HEK293 (cell line): Measurements from ENCODE around the gene CTCF.

Experiments used
- MYNN ChIP-seq: fragments of 450-650 bp; formaldehyde crosslinking; IDR thresholded peaks from 2 replicates; pipeline ENCODE4 v1.5.1; 2016; ENCODE audit warnings: missing biosample characterization, missing genetic modification characterization, borderline replicate concordance
- MZF1 ChIP-seq: fragments of 450-650 bp; formaldehyde crosslinking; IDR thresholded peaks from 2 replicates; pipeline ENCODE4 v1.5.1; 2017; ENCODE audit warnings: missing biosample characterization, missing genetic modification characterization, borderline replicate concordance
- REPIN1 ChIP-seq: fragments of 450-650 bp; formaldehyde crosslinking; IDR thresholded peaks from 2 replicates; pipeline ENCODE4 v1.5.1; 2017; ENCODE audit warnings: missing biosample characterization, missing genetic modification characterization, low read depth
- SALL2 ChIP-seq: fragments of 450-650 bp; formaldehyde crosslinking; IDR thresholded peaks from 2 replicates; pipeline ENCODE4 v1.5.0; 2017; ENCODE audit warnings: missing biosample characterization, mild to moderate bottlenecking, missing genetic modification characterization, borderline replicate concordance
- ZBTB11 ChIP-seq: fragments of 450-650 bp; formaldehyde crosslinking; conservative IDR thresholded peaks from 2 replicates; pipeline ENCODE4 v1.5.1; 2016; ENCODE audit warnings: low read depth, missing biosample characterization, missing genetic modification characterization
- ZNF561 ChIP-seq: fragments of 450-650 bp; IDR thresholded peaks from 2 replicates; pipeline ENCODE4 v1.5.1; 2018; ENCODE audit warnings: missing biosample characterization, missing genetic modification characterization, borderline replicate concordance
- TF ChIP-seq, protein P1 (sequence below): fragments of 450-650 bp; formaldehyde crosslinking; IDR thresholded peaks from 2 replicates; pipeline ENCODE4 v1.5.1; 2016; ENCODE audit warnings: missing biosample characterization, missing genetic modification characterization, borderline replicate concordance
- TF ChIP-seq, protein P2 (sequence below): fragments of 450-650 bp; formaldehyde crosslinking; IDR thresholded peaks from 2 replicates; pipeline ENCODE4 v1.5.1; 2016; ENCODE audit warnings: missing biosample characterization, missing genetic modification characterization
- TF ChIP-seq, protein P3 (sequence below): fragments of 450-650 bp; formaldehyde crosslinking; IDR thresholded peaks from 2 replicates; pipeline ENCODE4 v1.5.1; 2016; ENCODE audit warnings: missing biosample characterization, missing genetic modification characterization

- no peak for TF ChIP-seq ZNF561 (tag by site-specific recombination)
- TF ChIP-seq, protein P1, sequence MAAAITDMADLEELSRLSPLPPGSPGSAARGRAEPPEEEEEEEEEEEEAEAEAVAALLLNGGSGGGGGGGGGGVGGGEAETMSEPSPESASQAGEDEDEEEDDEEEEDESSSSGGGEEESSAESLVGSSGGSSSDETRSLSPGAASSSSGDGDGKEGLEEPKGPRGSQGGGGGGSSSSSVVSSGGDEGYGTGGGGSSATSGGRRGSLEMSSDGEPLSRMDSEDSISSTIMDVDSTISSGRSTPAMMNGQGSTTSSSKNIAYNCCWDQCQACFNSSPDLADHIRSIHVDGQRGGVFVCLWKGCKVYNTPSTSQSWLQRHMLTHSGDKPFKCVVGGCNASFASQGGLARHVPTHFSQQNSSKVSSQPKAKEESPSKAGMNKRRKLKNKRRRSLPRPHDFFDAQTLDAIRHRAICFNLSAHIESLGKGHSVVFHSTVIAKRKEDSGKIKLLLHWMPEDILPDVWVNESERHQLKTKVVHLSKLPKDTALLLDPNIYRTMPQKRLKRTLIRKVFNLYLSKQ (tag by site-specific recombination) = no peak
- TF ChIP-seq, protein P2, sequence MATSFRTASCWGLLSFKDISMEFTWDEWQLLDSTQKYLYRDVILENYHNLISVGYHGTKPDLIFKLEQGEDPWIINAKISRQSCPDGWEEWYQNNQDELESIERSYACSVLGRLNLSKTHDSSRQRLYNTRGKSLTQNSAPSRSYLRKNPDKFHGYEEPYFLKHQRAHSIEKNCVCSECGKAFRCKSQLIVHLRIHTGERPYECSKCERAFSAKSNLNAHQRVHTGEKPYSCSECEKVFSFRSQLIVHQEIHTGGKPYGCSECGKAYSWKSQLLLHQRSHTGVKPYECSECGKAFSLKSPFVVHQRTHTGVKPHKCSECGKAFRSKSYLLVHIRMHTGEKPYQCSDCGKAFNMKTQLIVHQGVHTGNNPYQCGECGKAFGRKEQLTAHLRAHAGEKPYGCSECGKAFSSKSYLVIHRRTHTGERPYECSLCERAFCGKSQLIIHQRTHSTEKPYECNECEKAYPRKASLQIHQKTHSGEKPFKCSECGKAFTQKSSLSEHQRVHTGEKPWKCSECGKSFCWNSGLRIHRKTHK (tag by site-specific recombination) = no peak
- no peak for TF ChIP-seq ZBTB11
- TF ChIP-seq REPIN1 = no peak
- TF ChIP-seq MYNN = no peak
- TF ChIP-seq, protein P3, sequence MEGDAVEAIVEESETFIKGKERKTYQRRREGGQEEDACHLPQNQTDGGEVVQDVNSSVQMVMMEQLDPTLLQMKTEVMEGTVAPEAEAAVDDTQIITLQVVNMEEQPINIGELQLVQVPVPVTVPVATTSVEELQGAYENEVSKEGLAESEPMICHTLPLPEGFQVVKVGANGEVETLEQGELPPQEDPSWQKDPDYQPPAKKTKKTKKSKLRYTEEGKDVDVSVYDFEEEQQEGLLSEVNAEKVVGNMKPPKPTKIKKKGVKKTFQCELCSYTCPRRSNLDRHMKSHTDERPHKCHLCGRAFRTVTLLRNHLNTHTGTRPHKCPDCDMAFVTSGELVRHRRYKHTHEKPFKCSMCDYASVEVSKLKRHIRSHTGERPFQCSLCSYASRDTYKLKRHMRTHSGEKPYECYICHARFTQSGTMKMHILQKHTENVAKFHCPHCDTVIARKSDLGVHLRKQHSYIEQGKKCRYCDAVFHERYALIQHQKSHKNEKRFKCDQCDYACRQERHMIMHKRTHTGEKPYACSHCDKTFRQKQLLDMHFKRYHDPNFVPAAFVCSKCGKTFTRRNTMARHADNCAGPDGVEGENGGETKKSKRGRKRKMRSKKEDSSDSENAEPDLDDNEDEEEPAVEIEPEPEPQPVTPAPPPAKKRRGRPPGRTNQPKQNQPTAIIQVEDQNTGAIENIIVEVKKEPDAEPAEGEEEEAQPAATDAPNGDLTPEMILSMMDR = no peak
- TF ChIP-seq SALL2 (tag by site-specific recombination) = no peak
- TF ChIP-seq MZF1 (tag by site-specific recombination) = no peak
Observed at GRCh38 chr16:67552476-67552875, 9.8 kb upstream of the CTCF start.
